SK-N-SH treated with all-trans-retinoic acid at 6 μM for 48 hours (cell line): ENCODE results near the gene XRCC4.
A peak's percentile ranks its signal among the peaks of the same experiment; 100 is the strongest.

Experiments used
- ARNTL ChIP-seq: fragments of 450-650 bp; formaldehyde crosslinking; IDR thresholded peaks from 2 replicates; pipeline ENCODE4 v1.5.0; 2020; ENCODE audit warnings: low read depth, mild to moderate bottlenecking, moderate library complexity, borderline replicate concordance
- CSRNP3 ChIP-seq: fragments of 250-450 bp; sonication (Bioruptor Pico); IDR thresholded peaks from 2 replicates; pipeline ENCODE4 v1.5.1; 2021; ENCODE audit warnings: mild to moderate bottlenecking, moderate library complexity
- ESRRG ChIP-seq: fragments of 250-450 bp; sonication (Bioruptor Pico); IDR thresholded peaks from 2 replicates; pipeline ENCODE4 v1.6.1; 2021; ENCODE audit warnings: mild to moderate bottlenecking
- GLIS3 ChIP-seq: fragments of 250-450 bp; sonication (Bioruptor Pico); IDR thresholded peaks from 2 replicates; pipeline ENCODE4 v1.5.0; 2020; ENCODE audit warnings: mild to moderate bottlenecking, moderate library complexity
- ISL1 ChIP-seq: fragments of 250-450 bp; sonication (Bioruptor Pico); IDR thresholded peaks from 2 replicates; pipeline ENCODE4 v2.1.2; 2022; ENCODE audit warnings: mild to moderate bottlenecking, moderate library complexity
- POU6F1 ChIP-seq: fragments of 250-450 bp; sonication (Bioruptor Pico); IDR thresholded peaks from 2 replicates; pipeline ENCODE4 v1.8.0; 2021; ENCODE audit warnings: low read depth, mild to moderate bottlenecking, moderate library complexity, borderline replicate concordance
- RARB ChIP-seq: fragments of 250-450 bp; sonication (Bioruptor Pico); IDR thresholded peaks from 2 replicates; pipeline ENCODE4 v1.8.0; 2021; ENCODE audit warnings: mild to moderate bottlenecking, moderate library complexity
- TCF4 ChIP-seq: fragments of 250-450 bp; sonication (Bioruptor Pico); IDR thresholded peaks from 2 replicates; pipeline ENCODE4 v1.8.0; 2021; ENCODE audit warnings: mild to moderate bottlenecking, moderate library complexity, borderline replicate concordance
- TSHZ2 ChIP-seq: fragments of 250-450 bp; sonication (Bioruptor Pico); IDR thresholded peaks from 2 replicates; pipeline ENCODE4 v1.5.0; 2020; ENCODE audit warnings: mild to moderate bottlenecking, moderate library complexity
- ZC3H10 ChIP-seq: fragments of 250-450 bp; sonication (Bioruptor Pico); IDR thresholded peaks from 2 replicates; pipeline ENCODE4 v1.5.1; 2021; ENCODE audit warnings: mild to moderate bottlenecking, moderate library complexity
- ZFP3 ChIP-seq: fragments of 250-450 bp; sonication (Bioruptor Pico); IDR thresholded peaks from 2 replicates; pipeline ENCODE4 v1.5.0; 2020; ENCODE audit warnings: mild to moderate bottlenecking, moderate library complexity
- ZFP30 ChIP-seq: fragments of 450-650 bp; formaldehyde crosslinking; IDR thresholded peaks from 2 replicates; pipeline ENCODE4 v1.5.0; 2022; ENCODE audit warnings: mild to moderate bottlenecking, moderate library complexity
- ZNF565 ChIP-seq: fragments of 450-650 bp; formaldehyde crosslinking; conservative IDR thresholded peaks from 2 replicates; pipeline ENCODE4 v1.5.0; 2020; ENCODE audit warnings: low read depth, mild to moderate bottlenecking, moderate library complexity

- no peak for TF ChIP-seq GLIS3 (CRISPR knock-in tag)
- no peak for TF ChIP-seq ZFP3
- no peak for TF ChIP-seq ZFP30
- no peak for TF ChIP-seq RARB (CRISPR knock-in tag)
- TF ChIP-seq POU6F1 (CRISPR knock-in tag) = no peak
- no peak for TF ChIP-seq CSRNP3 (CRISPR knock-in tag)
- TF ChIP-seq ISL1 (CRISPR knock-in tag) = peak; percentile 8; the same call in 1 of the 2 replicates
- no peak for TF ChIP-seq TSHZ2 (CRISPR knock-in tag)
- no peak for TF ChIP-seq ARNTL (CRISPR knock-in tag)
- TF ChIP-seq ZNF565 (CRISPR knock-in tag) = no peak
- TF ChIP-seq TCF4 = no peak
- no peak for TF ChIP-seq ESRRG (CRISPR knock-in tag)
- TF ChIP-seq ZC3H10 = no peak
Measured at GRCh38 chr5:83322273-83322924, 245.1 kb downstream of the XRCC4 start.
